Measurements from ENCODE around the gene MEGF8.

MEGF8 gene

DNA sequence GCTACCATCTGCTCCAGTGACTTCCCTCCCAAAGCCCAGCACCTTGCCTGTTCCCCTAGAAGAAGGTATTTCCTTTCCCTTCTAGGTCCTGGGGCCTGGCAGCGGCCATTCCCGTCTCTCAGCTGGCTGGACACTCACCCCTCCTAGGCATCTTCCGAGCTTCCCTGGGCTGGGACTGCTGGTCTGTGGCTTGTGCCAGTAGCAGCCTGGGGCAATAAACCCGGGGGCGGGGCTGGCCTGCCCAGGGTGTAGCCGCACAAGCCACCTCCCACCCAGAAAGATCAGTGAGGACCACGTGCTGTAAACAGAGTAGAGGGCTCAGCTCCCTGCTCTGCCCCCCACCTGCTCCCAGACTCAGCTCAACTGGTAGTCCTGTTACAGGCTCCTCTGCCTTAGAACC is 86.8 kb downstream of the MEGF8 start:
- TF ChIP-seq, protein P1, sequence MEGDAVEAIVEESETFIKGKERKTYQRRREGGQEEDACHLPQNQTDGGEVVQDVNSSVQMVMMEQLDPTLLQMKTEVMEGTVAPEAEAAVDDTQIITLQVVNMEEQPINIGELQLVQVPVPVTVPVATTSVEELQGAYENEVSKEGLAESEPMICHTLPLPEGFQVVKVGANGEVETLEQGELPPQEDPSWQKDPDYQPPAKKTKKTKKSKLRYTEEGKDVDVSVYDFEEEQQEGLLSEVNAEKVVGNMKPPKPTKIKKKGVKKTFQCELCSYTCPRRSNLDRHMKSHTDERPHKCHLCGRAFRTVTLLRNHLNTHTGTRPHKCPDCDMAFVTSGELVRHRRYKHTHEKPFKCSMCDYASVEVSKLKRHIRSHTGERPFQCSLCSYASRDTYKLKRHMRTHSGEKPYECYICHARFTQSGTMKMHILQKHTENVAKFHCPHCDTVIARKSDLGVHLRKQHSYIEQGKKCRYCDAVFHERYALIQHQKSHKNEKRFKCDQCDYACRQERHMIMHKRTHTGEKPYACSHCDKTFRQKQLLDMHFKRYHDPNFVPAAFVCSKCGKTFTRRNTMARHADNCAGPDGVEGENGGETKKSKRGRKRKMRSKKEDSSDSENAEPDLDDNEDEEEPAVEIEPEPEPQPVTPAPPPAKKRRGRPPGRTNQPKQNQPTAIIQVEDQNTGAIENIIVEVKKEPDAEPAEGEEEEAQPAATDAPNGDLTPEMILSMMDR (IDR thresholded peaks at IDR 0.05; ENCODE audit: low read depth, low read length), result no peak
- no peak overlapping the region for H3K4me3 ChIP-seq (ENCODE audit: low read depth, low read length)

DNA sequence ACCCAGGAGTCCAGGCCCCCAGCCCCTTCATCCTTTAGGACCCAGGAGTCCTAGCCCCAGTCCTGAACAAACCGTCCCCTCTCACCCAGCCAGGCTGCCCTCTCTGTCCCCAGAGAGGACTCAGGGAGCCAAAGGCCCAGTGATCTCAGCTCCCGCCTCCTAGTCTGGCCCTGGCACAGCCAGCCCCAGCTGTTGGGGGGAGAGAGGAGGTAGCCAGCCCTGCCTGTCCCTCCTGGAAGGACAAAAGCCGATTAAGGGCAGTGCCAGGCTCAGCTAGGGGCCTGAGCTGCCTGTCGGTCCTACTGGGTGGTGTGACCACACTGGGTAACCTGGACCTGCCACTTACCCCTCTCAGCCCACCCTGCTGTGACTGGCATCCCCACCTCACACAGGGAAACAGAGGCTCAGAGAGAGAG is 87.2 kb downstream of the MEGF8 start:
- H3K4me3 ChIP-seq (ENCODE audit: low read depth, low read length), result no peak overlapping the region
- TF ChIP-seq, protein P1 (IDR thresholded peaks at IDR 0.05; ENCODE audit: low read depth, low read length), result no peak

DNA sequence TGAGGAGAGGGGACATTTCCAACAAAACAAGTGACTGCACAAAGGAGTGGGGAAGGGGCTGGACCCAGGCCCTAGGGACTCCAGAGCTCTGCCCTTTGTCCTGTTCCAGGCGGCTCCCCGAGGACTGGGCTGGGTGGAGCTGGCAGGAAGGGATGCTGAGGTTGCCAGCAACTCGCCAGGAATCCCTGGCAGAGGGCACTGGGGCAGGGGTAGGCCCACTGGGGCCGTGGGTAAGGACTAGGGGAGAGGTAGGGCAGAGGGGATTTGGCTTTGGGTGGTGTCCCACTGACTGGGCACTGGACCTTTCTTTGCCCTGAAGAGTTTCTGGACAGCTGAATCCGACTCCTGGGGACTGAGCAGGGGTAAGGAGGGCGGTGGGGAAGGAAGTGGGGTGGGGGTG is 93.9 kb downstream of the MEGF8 start:
- TF ChIP-seq, protein P1 (IDR thresholded peaks at IDR 0.05; ENCODE audit: low read depth, low read length), result no peak
- no peak overlapping the region for H3K4me3 ChIP-seq (ENCODE audit: low read depth, low read length)

DNA sequence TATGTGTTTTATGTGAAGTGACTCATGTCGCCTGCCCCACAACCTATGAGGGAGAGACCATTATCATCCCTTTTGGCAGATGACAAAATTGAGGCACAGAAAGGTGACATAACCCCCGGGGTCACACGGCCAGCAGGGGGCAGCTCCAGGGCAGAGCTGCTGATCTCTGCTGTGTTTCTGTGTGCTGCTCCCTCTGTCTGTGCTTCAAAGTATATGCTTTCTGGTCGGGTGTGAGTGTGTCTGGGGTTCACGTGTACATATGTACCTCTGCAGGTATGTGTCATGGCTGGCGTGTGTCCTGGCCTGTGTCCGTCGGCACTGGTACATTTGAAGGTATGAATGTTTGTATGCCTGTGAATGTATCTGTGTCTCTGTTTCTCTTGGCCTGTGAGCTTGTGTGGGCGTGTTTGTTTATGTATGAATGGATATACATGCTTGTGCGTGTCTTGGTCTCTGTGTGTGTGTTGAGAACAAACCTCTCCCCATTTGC is 94.7 kb downstream of the MEGF8 start:
- TF ChIP-seq, protein P1 (IDR thresholded peaks at IDR 0.05; ENCODE audit: low read depth, low read length), result peak; percentile 81
- no peak overlapping the region for H3K4me3 ChIP-seq (ENCODE audit: low read depth, low read length)

DNA sequence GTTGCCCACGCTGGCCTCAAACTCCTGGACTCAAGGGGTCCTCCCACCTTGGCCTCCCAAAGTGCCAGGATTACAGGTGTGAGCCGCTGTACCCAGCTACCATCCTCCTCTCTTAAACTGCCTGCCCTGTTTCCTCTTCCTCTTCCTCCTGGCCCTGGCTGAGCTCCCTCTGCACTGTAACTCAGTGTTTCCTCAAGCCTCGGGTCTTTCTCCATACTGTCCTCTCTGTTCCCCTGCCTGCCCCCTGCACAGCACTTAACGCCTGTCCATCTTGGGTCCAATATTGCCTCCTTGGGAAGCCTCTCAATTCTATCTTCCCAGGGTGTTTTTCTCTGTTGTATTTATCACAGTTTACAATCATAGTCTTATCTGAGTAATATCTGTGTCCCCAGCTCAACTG is 95.7 kb downstream of the MEGF8 start:
- H3K4me3 ChIP-seq (ENCODE audit: low read depth, low read length), result no peak overlapping the region
- TF ChIP-seq, protein P1 (IDR thresholded peaks at IDR 0.05; ENCODE audit: low read depth, low read length), result no peak

DNA sequence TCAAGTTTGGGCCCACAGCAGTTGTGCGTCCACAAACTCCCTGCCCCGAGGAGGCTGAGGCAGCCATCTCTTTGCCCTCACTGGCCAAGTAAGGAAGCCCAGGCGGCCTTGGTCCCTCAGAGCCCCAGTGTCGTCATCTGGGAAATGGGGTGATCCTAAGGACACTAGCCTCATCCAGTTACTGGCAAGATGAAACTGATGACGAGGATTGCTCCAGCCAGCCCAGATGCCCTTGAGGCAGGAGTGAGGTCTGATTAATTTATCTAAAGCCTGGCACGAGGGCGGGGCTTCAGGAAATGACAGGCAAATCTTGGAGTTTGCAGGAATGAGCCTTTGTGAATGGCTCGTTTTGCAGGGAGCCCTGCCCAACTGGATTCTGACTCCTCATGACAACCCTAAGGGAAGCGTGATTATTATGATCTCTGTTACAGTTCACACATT is 96.2 kb downstream of the MEGF8 start:
- no peak overlapping the region for H3K4me3 ChIP-seq (ENCODE audit: low read depth, low read length)
- TF ChIP-seq, protein P1 (IDR thresholded peaks at IDR 0.05; ENCODE audit: low read depth, low read length), result no peak

DNA sequence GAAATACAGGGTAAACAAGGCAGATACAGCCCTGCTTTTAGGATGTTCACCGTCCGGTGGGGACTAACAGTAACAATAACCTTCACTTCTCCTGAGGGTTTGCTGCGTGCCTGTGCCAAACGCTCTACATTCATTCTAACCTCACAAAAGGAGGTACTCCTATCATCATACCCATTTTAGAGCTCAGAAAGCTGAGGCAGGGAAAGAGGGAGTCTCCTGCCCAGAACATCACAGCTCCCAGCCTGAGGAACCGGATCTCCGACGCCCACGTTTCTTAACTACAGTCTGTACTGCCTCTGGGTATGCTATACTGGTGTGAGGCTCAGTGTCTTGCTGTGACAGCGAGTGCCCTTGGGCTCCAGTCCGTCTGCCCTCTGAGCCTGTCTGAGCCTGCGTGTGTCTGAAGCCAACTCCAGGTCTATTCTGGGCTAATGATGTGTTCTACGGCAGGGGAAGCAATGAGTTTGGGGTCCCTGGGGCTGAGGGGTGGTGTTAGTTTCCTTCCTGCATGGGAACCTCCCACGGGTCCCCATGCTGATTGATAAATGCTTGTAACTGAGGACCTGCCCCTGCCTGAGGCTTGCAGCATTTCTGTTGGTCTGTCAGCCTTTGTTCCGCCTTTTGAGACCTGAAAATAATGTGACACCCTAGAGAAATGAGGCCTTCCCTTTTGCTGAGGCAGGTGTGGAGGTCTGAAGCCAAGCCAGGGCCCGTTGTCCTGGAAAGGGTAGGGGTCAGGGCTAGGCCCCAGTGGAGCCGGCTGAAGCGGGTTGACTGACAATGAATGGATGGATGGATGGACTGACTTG is 96.9 kb downstream of the MEGF8 start:
- TF ChIP-seq, protein P1 (IDR thresholded peaks at IDR 0.05; ENCODE audit: low read depth, low read length), result no peak
- peak overlapping the region; percentile 72 for H3K4me3 ChIP-seq (ENCODE audit: low read depth, low read length)
